HG03095 (cell line): ENCODE results near the gene PTPRD.
"Not testable (repeated sequence)": the region's sequence is repeated elsewhere in the genome, so short reads cannot be mapped to it uniquely, and the experiment has no call there.

ENCODE experiments used
- ATAC-seq: cut with Tn5 transposase; IDR thresholded peaks from one replicate; pipeline ENCODE4 v1.9.1; 2021; ENCODE audit warnings: moderate library complexity; ENCODE audit not compliant: unreplicated experiment

Gene PTPRD

DNA sequence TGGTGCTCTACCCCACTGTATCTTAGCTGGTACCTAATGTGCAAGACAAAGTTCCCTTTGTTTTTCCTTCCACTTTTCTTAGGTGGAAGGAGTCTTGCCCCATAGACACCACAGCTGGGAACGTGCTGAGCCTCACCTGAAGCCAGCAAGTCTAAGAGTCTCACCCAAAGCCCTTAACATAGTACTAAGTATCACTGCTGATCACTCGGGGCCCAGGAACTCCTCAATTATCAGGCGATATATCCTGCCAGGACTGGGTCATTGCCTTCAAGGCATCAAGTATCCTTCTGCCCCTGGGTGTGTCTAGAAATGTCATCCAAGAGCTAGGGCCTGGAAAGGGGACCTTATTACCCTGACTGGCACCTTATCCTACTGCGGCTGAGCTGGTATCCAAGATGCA is 123.9 kb downstream of the PTPRD start:
- no peak for ATAC-seq

DNA sequence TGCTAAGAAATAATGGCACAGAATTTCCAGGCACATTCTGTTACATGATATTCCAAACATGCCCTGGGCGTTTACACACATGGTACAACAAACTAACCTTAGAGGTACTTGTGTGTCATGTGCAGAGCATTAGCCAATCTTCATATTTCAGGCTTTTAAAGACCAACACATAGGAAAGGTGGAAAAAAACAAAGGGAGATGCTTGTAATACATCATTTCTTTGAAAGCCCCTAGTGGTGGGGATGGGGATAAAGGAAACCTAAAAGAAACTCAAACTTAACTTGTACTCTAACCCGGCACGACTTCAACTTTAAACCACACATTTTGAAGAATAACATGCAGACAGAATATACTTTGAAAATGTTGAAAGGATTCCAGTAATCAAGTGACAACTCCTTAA is 133.6 kb downstream of the PTPRD start:
- no peak for ATAC-seq

GRCh38 chr9:10449201-10449617 is 163.6 kb downstream of the PTPRD start:
- not testable (repeated sequence) for ATAC-seq

DNA sequence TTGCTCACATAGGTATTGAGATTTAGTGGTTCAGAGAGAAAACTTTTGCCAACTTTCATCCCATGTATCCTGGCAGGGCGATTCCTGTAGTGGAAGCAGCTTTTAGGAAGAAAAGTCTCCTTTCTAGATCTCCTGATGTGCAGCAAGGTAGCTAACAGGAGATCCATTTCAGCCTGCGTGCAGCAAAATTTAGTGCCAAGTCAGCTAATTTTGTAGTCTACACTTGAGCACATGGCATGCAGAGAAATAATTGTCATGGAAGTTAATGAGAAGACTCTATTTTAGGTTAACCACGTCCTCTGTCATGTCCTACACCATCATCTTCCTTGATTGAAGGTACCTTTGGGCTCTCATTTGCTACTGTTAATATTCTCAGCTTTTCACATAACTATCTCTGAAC is 165.8 kb downstream of the PTPRD start:
- ATAC-seq: no peak

- no peak for ATAC-seq
Observed at GRCh38 chr9:10443868-10444204, 169.0 kb downstream of the PTPRD start.

GRCh38 chr9:10443181-10443867 is 169.5 kb downstream of the PTPRD start:
- no peak for ATAC-seq

GRCh38 chr9:10438955-10439354 is 173.8 kb downstream of the PTPRD start:
- ATAC-seq: no peak

- no peak for ATAC-seq
Observed at GRCh38 chr9:10436756-10437155, 176.0 kb downstream of the PTPRD start.

- ATAC-seq: no peak
Observed at GRCh38 chr9:10434412-10434811, 178.4 kb downstream of the PTPRD start.

GRCh38 chr9:10411272-10411671 is 201.5 kb downstream of the PTPRD start:
- no peak for ATAC-seq

GRCh38 chr9:10403283-10403682 is 209.5 kb downstream of the PTPRD start:
- ATAC-seq: no peak

- no peak for ATAC-seq
Observed at GRCh38 chr9:10396615-10397014, 216.2 kb downstream of the PTPRD start.

DNA sequence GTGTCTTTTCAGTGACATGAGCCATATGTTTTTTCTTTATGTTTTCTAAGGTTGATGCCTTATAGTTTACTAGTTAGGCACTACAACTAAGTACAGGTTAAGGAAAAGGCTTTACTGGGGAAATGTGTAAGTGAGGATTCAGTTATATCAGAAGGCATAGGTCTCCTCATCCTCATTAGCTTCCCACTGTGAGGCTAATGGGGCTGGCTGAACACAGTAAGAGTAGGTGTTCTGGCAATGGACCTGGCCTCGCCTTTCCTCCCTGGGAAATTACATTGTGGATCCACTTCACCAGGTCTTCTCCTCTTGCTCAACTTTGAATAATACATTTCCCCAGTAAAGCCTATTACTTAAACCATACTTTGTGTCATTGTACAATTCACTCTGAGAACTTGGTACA is 225.5 kb downstream of the PTPRD start:
- no peak for ATAC-seq

DNA sequence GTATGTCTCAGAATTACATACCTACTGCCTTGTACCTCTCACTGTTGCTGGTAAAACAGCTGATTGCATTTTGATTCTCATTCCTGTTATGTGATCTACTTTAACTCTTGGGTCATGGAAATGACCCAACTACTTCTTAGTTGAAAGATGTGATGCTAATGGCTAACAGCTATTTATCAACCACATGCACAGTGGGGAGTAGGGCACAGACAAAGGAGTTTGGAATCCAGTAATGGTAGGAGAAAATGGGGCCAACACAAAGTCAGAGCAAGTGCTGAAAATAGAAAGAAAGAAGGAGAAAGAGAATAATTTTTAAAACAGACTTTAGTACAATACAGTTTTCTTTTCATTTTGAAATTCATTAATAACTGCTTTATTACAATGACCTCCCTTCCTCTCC is 241.0 kb downstream of the PTPRD start:
- no peak for ATAC-seq

DNA sequence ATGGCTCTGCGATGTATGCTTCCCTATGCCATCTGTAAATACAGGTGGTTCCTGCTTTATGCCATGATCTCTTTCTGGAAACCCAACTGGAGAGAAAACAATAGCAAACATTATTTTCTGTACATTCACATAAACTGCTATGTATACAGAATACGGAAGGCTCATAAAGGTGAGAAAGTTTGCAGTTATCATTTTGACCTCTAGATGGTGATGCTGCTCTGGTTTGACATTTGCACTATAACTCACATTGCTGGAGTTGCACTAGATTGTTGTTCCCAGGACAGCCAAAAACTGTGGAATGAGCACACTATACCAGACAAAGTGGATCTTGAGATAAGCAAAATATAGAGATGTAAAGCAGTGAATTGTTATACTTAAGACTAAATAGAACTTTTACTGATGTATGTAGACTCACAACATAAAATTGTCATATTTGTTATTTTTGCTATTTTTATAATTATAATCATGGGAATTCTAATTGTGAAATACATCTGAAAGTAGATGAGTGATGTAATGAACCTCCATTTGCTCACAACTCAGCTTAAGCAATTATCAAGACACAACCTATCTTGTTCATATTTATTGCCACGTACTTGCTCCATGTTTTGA is 246.5 kb downstream of the PTPRD start:
- ATAC-seq: peak; percentile 78

DNA sequence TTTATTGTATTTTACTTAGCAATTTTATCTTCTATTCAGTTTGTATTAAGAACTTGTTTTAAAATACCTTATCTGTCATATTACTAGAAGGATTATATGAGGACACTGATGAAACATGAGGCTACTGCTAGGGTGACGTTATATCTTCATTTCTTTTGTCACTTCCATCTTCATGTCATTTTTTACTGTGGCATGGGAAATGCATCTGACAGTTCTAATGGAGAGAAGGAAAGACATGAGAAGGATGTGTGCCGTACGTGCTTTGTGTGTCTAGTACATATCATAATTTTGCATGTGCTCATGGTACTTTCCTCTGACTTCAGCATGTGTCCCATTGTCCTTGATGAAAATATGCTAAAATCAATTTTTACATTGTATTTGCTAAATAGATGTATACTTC is 258.2 kb downstream of the PTPRD start:
- no peak for ATAC-seq

- not testable (repeated sequence) for ATAC-seq
Observed at GRCh38 chr9:10345621-10346020, 267.2 kb downstream of the PTPRD start.

- ATAC-seq: no peak
Observed at GRCh38 chr9:10341057-10341456, 271.7 kb downstream of the PTPRD start.

DNA sequence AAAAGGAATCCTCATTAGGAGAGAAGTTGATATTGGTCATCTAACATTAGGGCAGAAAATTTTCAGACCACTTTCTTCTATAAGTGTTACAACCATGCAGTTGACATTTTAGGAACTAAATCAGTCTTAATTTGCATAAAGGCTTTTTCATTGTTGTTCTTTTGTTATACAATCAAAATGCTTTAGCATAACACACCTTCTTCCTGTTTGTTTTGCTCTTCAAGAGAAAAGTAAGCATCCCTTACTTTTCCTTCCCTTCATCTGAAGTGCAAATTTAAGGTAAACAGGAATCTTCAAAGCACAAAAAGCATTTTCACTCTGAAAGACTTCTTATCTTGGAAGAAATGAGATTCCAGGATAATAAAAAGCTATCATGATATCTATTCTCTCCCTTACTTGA is 273.6 kb downstream of the PTPRD start:
- no peak for ATAC-seq

- no peak for ATAC-seq
Observed at GRCh38 chr9:10331157-10331556, 281.6 kb downstream of the PTPRD start.

DNA sequence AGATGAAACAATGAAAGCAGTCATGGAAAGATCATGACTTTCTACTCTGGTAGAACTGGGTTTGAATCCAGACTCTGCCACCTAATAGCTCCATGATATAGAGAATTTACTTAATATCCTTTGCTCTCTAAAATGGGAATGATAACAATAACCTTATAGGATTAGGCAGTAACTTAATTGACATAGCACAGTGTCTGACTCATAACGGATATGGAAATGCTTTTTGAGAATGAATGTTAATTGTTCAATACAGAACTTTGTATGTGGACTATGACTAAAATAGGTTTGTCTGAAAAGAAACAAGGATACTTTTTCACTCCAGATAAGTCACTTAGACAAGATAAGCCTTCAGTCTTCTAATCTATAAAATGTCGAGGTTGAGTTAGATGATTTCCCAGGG is 330.7 kb downstream of the PTPRD start:
- ATAC-seq: no peak

DNA sequence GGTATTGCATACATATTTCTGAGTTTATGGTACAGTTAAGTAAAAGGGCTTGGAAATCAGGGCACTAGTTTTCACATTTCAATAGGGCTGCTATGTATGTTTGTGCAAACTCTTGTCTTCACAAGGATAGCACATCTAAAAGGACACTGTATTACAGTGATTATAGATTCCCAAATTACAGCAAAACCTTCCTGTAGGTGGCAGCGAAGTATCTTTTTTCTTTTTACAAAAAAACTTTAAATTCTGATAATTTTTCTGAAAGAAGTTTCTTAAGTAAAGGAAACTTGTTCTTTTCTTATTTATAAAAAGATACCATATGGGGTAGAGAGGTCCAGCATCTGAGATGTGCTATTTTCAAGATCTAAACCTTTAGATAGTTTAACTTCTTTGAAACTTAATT is 337.8 kb downstream of the PTPRD start:
- no peak for ATAC-seq

DNA sequence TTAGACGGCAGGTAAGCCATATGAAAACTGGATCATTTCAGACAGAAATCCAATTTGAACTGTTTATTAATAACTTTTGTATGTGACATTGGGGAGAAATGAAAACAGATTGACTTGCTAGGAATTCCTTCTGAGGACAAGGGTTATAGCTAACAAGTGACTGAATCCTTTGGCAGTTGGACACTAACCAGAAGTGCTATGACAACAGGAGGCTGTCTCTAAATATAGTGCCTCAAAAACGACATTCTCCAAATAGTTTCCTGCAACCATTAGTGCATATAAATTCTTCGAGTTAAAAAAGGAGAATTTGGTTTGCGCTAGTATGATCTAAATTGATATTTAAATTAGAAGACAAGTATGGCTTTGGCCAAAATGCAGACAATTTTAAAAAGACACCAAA is 338.6 kb downstream of the PTPRD start:
- ATAC-seq: no peak
